ENCODE data around the gene TRANK1. TPM values are rescaled to one million over a fixed set of nuclear protein-coding genes. Genes with fewer than 3 reads are reported as not detected.

Gene TRANK1
- total RNA-seq, 1 donor from 2014 or later = 5.7 TPM

GRCh38 chr3:36814066-36814717 is 130.7 kb downstream of the TRANK1 start:
- Histone ChIP-seq H3K9me3 (ENCODE audit: control insufficient read depth in 3 of 3, low read length in 3 of 3) (peaks cover 0 to 2% (median 0%) of the 10 kb centered on the region in 3 donors), H3K27ac (ENCODE audit: low read depth, low read length) (no peak overlapping the region), H3K4me1 (ENCODE audit: control insufficient read depth in 3 of 3, insufficient read depth in 3 of 3, low read length in 3 of 3) (no peaks in the 10 kb centered on the region), H3K27me3 (ENCODE audit: control insufficient read depth in 3 of 3, insufficient read depth in 3 of 3, low read length in 3 of 3) (no peaks in the 10 kb centered on the region), H3K9ac (ENCODE audit: low read depth in 1 of 3, low read length in 3 of 3) (no peak overlapping the region), H3K4me3 (ENCODE audit: low read length in 3 of 3) (no peak overlapping the region), H3K36me3 (ENCODE audit: control insufficient read depth in 3 of 3, insufficient read depth in 3 of 3, low read length in 3 of 3) (no peaks in the 10 kb centered on the region)

DNA sequence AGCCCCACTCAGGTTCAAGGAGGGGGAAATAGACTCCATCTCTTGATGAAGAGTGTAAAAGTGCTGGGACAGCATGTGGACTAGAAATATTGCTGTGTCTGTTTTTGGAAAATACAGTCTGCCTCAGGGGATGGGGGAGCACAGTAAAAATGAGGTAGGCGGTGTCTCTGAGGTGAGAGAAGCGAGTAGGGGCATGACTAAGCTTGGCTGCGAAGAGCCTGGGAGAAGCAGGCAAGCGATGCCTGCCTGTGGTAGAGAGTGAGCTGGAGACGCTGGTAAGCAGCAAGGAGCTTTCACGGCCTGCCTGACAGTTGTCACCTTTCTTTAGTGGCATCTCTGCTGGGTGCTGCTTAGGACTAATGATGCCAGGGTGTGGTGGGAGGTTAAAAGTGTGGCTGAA is 131.5 kb downstream of the TRANK1 start:
- H3K27ac ChIP-seq (ENCODE audit: low read depth, low read length) = no peak overlapping the region
- H3K27me3 ChIP-seq (ENCODE audit: control insufficient read depth in 3 of 3, insufficient read depth in 3 of 3, low read length in 3 of 3) = no peaks in the 10 kb centered on the region
- no peak overlapping the region for H3K4me3 ChIP-seq (ENCODE audit: low read length in 3 of 3)
- H3K9ac ChIP-seq (ENCODE audit: low read depth in 1 of 3, low read length in 3 of 3) = no peak overlapping the region
- no peaks in the 10 kb centered on the region for H3K4me1 ChIP-seq (ENCODE audit: control insufficient read depth in 3 of 3, insufficient read depth in 3 of 3, low read length in 3 of 3)
- peaks cover 0 to 2% (median 0%) of the 10 kb centered on the region in 3 donors for H3K9me3 ChIP-seq (ENCODE audit: control insufficient read depth in 3 of 3, low read length in 3 of 3)
- H3K36me3 ChIP-seq (ENCODE audit: control insufficient read depth in 3 of 3, insufficient read depth in 3 of 3, low read length in 3 of 3) = no peaks in the 10 kb centered on the region

GRCh38 chr3:36812240-36812639 is 132.6 kb downstream of the TRANK1 start:
- H3K9me3 ChIP-seq (ENCODE audit: control insufficient read depth in 3 of 3, low read length in 3 of 3) = peaks cover 0 to 2% (median 0%) of the 10 kb centered on the region in 3 donors
- no peaks in the 10 kb centered on the region for H3K27me3 ChIP-seq (ENCODE audit: control insufficient read depth in 3 of 3, insufficient read depth in 3 of 3, low read length in 3 of 3)
- H3K9ac ChIP-seq (ENCODE audit: low read depth in 1 of 3, low read length in 3 of 3) = no peak overlapping the region
- no peak overlapping the region for H3K4me3 ChIP-seq (ENCODE audit: low read length in 3 of 3)
- H3K36me3 ChIP-seq (ENCODE audit: control insufficient read depth in 3 of 3, insufficient read depth in 3 of 3, low read length in 3 of 3) = no peaks in the 10 kb centered on the region
- H3K4me1 ChIP-seq (ENCODE audit: control insufficient read depth in 3 of 3, insufficient read depth in 3 of 3, low read length in 3 of 3) = no peaks in the 10 kb centered on the region
- no peak overlapping the region for H3K27ac ChIP-seq (ENCODE audit: low read depth, low read length)

DNA sequence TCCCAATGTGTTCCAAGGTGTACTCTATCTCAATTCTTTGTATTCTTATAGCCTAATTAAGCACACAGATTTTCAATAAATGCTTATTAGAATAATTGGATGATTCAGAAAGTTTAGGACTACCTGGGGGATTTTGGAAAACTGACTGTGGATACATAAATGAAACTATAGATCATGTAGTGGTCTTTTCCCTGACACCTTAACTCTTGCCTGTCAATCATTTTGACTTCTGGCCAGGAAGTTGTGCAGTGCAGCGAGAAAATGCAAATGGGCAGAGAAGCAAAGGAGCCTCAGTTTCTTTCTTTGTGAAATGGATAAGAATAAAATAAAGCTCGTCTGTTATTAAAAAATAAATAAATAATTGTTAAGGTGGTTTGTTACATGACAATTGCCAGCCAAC is 133.1 kb downstream of the TRANK1 start:
- Histone ChIP-seq H3K4me1 (ENCODE audit: control insufficient read depth in 3 of 3, insufficient read depth in 3 of 3, low read length in 3 of 3) (no peaks in the 10 kb centered on the region), H3K9ac (ENCODE audit: low read depth in 1 of 3, low read length in 3 of 3) (no peak overlapping the region), H3K27ac (ENCODE audit: low read depth, low read length) (no peak overlapping the region), H3K9me3 (ENCODE audit: control insufficient read depth in 3 of 3, low read length in 3 of 3) (peaks cover 0 to 2% (median 0%) of the 10 kb centered on the region in 3 donors), H3K4me3 (ENCODE audit: low read length in 3 of 3) (no peak overlapping the region), H3K36me3 (ENCODE audit: control insufficient read depth in 3 of 3, insufficient read depth in 3 of 3, low read length in 3 of 3) (no peaks in the 10 kb centered on the region), H3K27me3 (ENCODE audit: control insufficient read depth in 3 of 3, insufficient read depth in 3 of 3, low read length in 3 of 3) (no peaks in the 10 kb centered on the region)

DNA sequence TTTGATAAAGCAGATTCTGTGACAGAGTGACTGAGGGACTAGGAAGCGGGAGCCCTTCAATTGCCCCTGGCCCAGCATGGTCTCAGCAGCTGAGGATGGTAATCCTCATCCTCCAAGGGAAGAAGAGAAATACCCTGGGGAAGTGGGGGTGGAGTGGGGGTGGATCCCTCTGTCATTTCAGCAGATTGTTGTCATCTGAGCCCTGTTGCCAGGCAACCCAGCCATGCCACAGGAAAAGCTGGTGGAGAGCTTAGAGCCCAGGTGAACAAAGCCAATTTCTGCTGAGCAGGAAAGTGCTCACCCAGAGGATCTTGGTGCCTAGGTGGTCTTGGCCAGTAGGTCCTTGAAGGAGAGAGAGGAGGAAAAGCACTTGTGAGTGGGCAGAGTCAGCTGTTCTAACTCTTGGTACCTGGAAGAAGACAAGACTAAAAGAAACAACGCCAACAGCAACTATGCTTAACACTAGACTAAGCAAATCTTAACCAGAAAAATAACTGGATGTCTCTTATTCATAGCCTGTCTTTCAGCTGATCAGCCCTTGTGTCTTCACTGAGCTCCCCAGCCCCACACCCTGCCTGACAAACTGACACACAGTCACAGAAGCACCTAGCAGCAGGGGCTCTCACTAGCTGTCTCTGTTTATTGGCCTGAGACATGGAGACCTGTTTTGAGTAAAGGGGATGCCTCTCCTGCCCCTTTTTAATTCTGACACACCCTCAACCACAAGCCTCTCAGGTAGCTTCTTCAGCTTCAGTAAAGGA is 140.4 kb downstream of the TRANK1 start:
- H3K36me3 ChIP-seq (ENCODE audit: control insufficient read depth in 3 of 3, insufficient read depth in 3 of 3, low read length in 3 of 3) = no peaks in the 10 kb centered on the region
- H3K9ac ChIP-seq (ENCODE audit: low read depth in 1 of 3, low read length in 3 of 3) = no peak overlapping the region
- H3K4me1 ChIP-seq (ENCODE audit: control insufficient read depth in 3 of 3, insufficient read depth in 3 of 3, low read length in 3 of 3) = no peaks in the 10 kb centered on the region
- no peak overlapping the region for H3K4me3 ChIP-seq (ENCODE audit: low read length in 3 of 3)
- no peak overlapping the region for H3K27ac ChIP-seq (ENCODE audit: low read depth, low read length)
- H3K27me3 ChIP-seq (ENCODE audit: control insufficient read depth in 3 of 3, insufficient read depth in 3 of 3, low read length in 3 of 3) = peaks cover 0 to 2% (median 0%) of the 10 kb centered on the region in 3 donors
- H3K9me3 ChIP-seq (ENCODE audit: control insufficient read depth in 3 of 3, low read length in 3 of 3) = peaks cover 0 to 3% (median 0%) of the 10 kb centered on the region in 3 donors

GRCh38 chr3:36803091-36803791 is 141.6 kb downstream of the TRANK1 start:
- Histone ChIP-seq H3K27ac (ENCODE audit: low read depth, low read length) (no peak overlapping the region), H3K9ac (ENCODE audit: low read depth in 1 of 3, low read length in 3 of 3) (no peak overlapping the region), H3K9me3 (ENCODE audit: control insufficient read depth in 3 of 3, low read length in 3 of 3) (peaks cover 0 to 3% (median 0%) of the 10 kb centered on the region in 3 donors), H3K4me3 (ENCODE audit: low read length in 3 of 3) (no peak overlapping the region), H3K27me3 (ENCODE audit: control insufficient read depth in 3 of 3, insufficient read depth in 3 of 3, low read length in 3 of 3) (peaks cover 0 to 2% (median 0%) of the 10 kb centered on the region in 3 donors), H3K4me1 (ENCODE audit: control insufficient read depth in 3 of 3, insufficient read depth in 3 of 3, low read length in 3 of 3) (no peaks in the 10 kb centered on the region), H3K36me3 (ENCODE audit: control insufficient read depth in 3 of 3, insufficient read depth in 3 of 3, low read length in 3 of 3) (no peaks in the 10 kb centered on the region)

DNA sequence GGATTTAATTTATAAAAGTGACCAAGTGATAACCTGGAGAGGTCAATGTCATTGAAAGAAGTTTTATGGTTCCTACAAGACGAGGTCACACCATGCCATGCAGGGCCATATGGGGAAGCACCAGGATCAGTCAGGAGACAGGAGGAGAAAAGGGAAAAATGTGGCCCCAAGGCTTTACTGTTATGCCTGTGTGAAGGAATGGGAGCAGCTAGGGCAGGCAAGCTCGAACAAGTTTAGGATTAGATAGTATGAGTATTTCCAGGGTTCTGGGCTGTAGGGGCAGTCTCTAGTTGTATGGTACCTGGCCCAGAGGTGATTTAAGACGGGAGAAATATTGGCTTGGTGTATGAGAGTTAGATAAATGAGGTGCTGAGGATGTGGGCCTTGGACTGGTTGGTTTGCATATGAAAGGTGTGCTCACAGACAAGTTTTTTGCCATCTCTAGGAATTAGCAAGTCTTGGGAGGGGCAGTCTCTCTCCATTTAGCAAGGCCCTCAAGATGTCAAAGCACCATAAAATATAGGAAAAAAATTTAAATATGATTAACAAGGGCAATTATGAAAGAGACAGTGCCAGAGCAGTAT is 144.2 kb downstream of the TRANK1 start:
- H3K27ac ChIP-seq (ENCODE audit: low read depth, low read length) = no peak overlapping the region
- peaks cover 0 to 3% (median 0%) of the 10 kb centered on the region in 3 donors for H3K9me3 ChIP-seq (ENCODE audit: control insufficient read depth in 3 of 3, low read length in 3 of 3)
- peaks cover 0 to 2% (median 0%) of the 10 kb centered on the region in 3 donors for H3K27me3 ChIP-seq (ENCODE audit: control insufficient read depth in 3 of 3, insufficient read depth in 3 of 3, low read length in 3 of 3)
- H3K36me3 ChIP-seq (ENCODE audit: control insufficient read depth in 3 of 3, insufficient read depth in 3 of 3, low read length in 3 of 3) = no peaks in the 10 kb centered on the region
- H3K4me3 ChIP-seq (ENCODE audit: low read length in 3 of 3) = no peak overlapping the region
- no peak overlapping the region for H3K9ac ChIP-seq (ENCODE audit: low read depth in 1 of 3, low read length in 3 of 3)
- no peaks in the 10 kb centered on the region for H3K4me1 ChIP-seq (ENCODE audit: control insufficient read depth in 3 of 3, insufficient read depth in 3 of 3, low read length in 3 of 3)

DNA sequence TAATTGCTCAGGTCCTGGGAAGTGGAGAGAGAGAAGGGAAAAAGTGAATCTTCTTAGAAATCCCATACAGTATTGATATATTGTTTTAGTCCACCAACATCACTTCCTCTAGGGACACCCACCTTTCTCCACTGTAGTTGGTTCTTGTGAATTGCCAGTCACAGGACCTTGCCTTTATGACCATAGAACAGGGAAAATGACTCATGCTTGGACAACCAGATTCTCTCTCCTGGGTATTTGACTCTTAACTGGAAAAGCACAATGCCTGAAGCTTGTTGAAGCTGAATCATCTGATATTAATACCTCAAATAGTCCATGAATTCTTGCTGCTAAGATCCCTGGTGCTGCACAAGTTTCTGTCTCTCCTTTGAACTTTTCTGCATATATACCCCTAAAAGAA is 148.0 kb downstream of the TRANK1 start:
- H3K27me3 ChIP-seq (ENCODE audit: control insufficient read depth in 3 of 3, insufficient read depth in 3 of 3, low read length in 3 of 3) = no peaks in the 10 kb centered on the region
- H3K4me1 ChIP-seq (ENCODE audit: control insufficient read depth in 3 of 3, insufficient read depth in 3 of 3, low read length in 3 of 3) = no peaks in the 10 kb centered on the region
- H3K36me3 ChIP-seq (ENCODE audit: control insufficient read depth in 3 of 3, insufficient read depth in 3 of 3, low read length in 3 of 3) = no peaks in the 10 kb centered on the region
- H3K4me3 ChIP-seq (ENCODE audit: low read length in 3 of 3) = no peak overlapping the region
- H3K9ac ChIP-seq (ENCODE audit: low read depth in 1 of 3, low read length in 3 of 3) = no peak overlapping the region
- no peak overlapping the region for H3K27ac ChIP-seq (ENCODE audit: low read depth, low read length)
- no peaks in the 10 kb centered on the region for H3K9me3 ChIP-seq (ENCODE audit: control insufficient read depth in 3 of 3, low read length in 3 of 3)

DNA sequence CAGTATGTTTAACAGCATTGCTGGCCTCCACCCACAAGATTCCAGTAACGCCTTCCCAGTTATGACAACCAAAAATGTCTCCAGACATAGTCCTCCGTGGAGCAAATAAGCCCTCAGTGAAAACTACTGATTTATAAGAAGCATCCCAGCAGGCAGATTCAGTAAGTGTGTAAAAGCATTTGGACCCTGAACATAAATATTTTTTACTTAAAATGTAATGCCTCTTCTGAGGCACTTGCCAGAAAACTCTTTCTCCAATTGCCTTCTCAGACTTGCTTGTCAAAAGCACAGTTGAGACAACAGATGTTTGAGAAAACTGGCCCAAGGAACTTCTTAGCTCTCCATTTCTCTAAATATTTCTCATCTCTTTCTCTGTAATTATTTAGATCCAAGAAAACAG is 148.7 kb downstream of the TRANK1 start:
- Histone ChIP-seq H3K27me3 (ENCODE audit: control insufficient read depth in 3 of 3, insufficient read depth in 3 of 3, low read length in 3 of 3) (no peaks in the 10 kb centered on the region), H3K4me3 (ENCODE audit: low read length in 3 of 3) (no peak overlapping the region), H3K36me3 (ENCODE audit: control insufficient read depth in 3 of 3, insufficient read depth in 3 of 3, low read length in 3 of 3) (no peaks in the 10 kb centered on the region), H3K9ac (ENCODE audit: low read depth in 1 of 3, low read length in 3 of 3) (no peak overlapping the region), H3K4me1 (ENCODE audit: control insufficient read depth in 3 of 3, insufficient read depth in 3 of 3, low read length in 3 of 3) (no peaks in the 10 kb centered on the region), H3K9me3 (ENCODE audit: control insufficient read depth in 3 of 3, low read length in 3 of 3) (no peaks in the 10 kb centered on the region), H3K27ac (ENCODE audit: low read depth, low read length) (no peak overlapping the region)

Measured in skeletal muscle tissue (tissue), 4 donors.